Smooth muscle cell (in vitro differentiated cells): Measurements from ENCODE around the gene ADPRHL1. TPM values are rescaled to one million over a fixed set of nuclear protein-coding genes. Genes with fewer than 3 reads are reported as not detected.

Experiments
- DNase-seq: peaks from one replicate; lab custom pipeline; 2025; ENCODE audit not compliant: unreplicated experiment; lab: John Stamatoyannopoulos, UW
- H2AFZ ChIP-seq: fragments of 200-600 bp; sonication (generic); 2 replicates; pipeline ENCODE4 v1.6.0; 2016; ENCODE audit warnings: antibody characterized with exemption, low read depth, mild to moderate bottlenecking
- H3F3A ChIP-seq: fragments of 200-600 bp; sonication (generic); 2 replicates; pipeline ENCODE4 v1.6.0; 2017; ENCODE audit warnings: antibody characterized with exemption, low read depth
- H3K27ac ChIP-seq: fragments of 200-600 bp; sonication (generic); 2 replicates; pipeline ENCODE4 v1.5.1; 2016; ENCODE audit warnings: low read depth, mild to moderate bottlenecking
- H3K27me3 ChIP-seq: fragments of 200-600 bp; sonication (generic); 2 replicates; pipeline ENCODE4 v1.6.1; 2016; ENCODE audit warnings: low read depth, mild to moderate bottlenecking
- H3K36me3 ChIP-seq: fragments of 200-600 bp; sonication (generic); 2 replicates; pipeline ENCODE4 v1.5.1; 2016; ENCODE audit warnings: low read depth
- H3K4me1 ChIP-seq: fragments of 200-600 bp; sonication (generic); 2 replicates; pipeline ENCODE4 v1.5.1; 2016; ENCODE audit warnings: low read depth
- H3K4me2 ChIP-seq: fragments of 200-600 bp; sonication (generic); 2 replicates; pipeline ENCODE4 v1.6.0; 2016; ENCODE audit warnings: mild to moderate bottlenecking
- H3K4me3 ChIP-seq: fragments of 200-600 bp; sonication (generic); 2 replicates; pipeline ENCODE4 v1.5.1; 2016; ENCODE audit warnings: mild to moderate bottlenecking
- H3K79me2 ChIP-seq: fragments of 200-600 bp; sonication (generic); 2 replicates; pipeline ENCODE4 v1.6.0; 2016; ENCODE audit warnings: low read depth, mild to moderate bottlenecking
- H3K9ac ChIP-seq: fragments of 200-600 bp; sonication (generic); 2 replicates; pipeline ENCODE4 v1.6.0; 2016; ENCODE audit warnings: low read depth
- H3K9me3 ChIP-seq: fragments of 200-600 bp; sonication (generic); replicated peaks from 2 replicates; pipeline ENCODE4 v1.5.1; 2016; ENCODE audit warnings: low read depth
- H4K20me1 ChIP-seq: fragments of 200-600 bp; sonication (generic); 2 replicates; pipeline ENCODE4 v1.6.0; 2016; ENCODE audit warnings: low read depth
- CTCF ChIP-seq: fragments of 200-600 bp; sonication (generic); IDR thresholded peaks from 2 replicates; pipeline ENCODE4 v1.5.1; 2017; ENCODE audit warnings: borderline replicate concordance, mild to moderate bottlenecking, antibody characterized with exemption; ENCODE audit not compliant: insufficient read depth, poor library complexity, severe bottlenecking
- WGBS: methylation state at CpG from one replicate; pipeline ENCODE4 v1.1.7; 2016; ENCODE audit warnings: low lambda C conversion rate; 5-methylcytosine and 5-hydroxymethylcytosine counted together
- polyA plus RNA-seq: library from polyadenylated mRNA; unstranded; fragments of >200 nt; fragmentation: Nextera tagmentation; extraction: Ambion mirVana; gene quantifications from 2 replicates; pipeline ENCODE4 v1.2.1, GENCODE V29; 2016
- total RNA-seq: library from RNA; depleted of rRNA; stranded (reverse); fragments of >200 nt; gene quantifications from 2 replicates; pipeline ENCODE4 v1.2.3, GENCODE V29; 2014

ADPRHL1 gene
- total and polyA plus RNA-seq, 2 experiments from 2014 or later: 0.18 to 1.2 TPM

GRCh38 chr13:113425941-113426590, 27.2 kb downstream of the ADPRHL1 start:
- Histone ChIP-seq H3K27ac (no peak overlapping the region), H3K9ac (no peak overlapping the region), H4K20me1 (no peaks in the 10 kb centered on the region), H3F3A (no peaks in the 10 kb centered on the region), H3K27me3 (no peaks in the 10 kb centered on the region), H3K4me3 (no peak overlapping the region), H3K9me3 (no peaks in the 10 kb centered on the region), H3K4me1 (no peaks in the 10 kb centered on the region), H3K4me2 (no peak overlapping the region), H2AFZ (no peak overlapping the region), H3K79me2 (no peaks in the 10 kb centered on the region), H3K36me3 (no peaks in the 10 kb centered on the region)
- no peak for TF ChIP-seq CTCF
- 93% methylated on average over 22 of the region's 22 CpGs for WGBS
- no peak for DNase-seq

DNA sequence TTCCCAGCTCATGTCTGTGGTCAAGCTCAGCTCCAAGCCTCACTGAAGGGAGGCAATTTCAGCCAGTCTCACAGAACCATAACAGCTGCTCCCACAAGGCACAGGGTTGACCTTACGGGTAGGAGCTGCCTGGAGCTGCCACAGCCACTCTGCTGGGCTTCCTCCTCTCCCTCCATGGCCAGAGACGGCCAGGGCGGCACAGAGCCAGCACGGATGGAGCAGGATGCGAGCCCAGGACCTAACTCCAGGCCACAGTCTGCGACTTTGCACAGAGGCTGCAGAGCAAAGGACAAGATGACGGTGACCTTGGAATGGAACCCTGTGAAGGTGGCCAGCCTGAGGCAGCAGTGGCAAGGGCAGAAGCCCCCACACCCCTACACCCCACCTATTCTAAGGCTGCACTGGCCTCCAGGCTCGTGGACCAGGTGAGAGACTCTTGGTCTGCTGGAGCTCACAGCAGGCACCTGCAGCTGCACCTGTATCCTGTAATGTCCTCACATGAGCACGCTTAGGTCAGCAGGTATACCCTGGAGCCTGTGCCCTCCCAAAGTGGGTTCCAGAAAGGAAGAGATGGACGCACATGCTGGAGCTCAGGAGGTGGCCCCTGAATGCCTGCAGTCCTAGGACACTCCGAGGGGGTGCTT, 29.6 kb downstream of the ADPRHL1 start:
- Histone ChIP-seq H3K79me2 (no peaks in the 10 kb centered on the region), H3K27ac (no peak overlapping the region), H3K4me1 (no peaks in the 10 kb centered on the region), H3K4me3 (no peak overlapping the region), H2AFZ (no peak overlapping the region), H3K4me2 (no peak overlapping the region), H3K9me3 (no peaks in the 10 kb centered on the region), H3K36me3 (no peaks in the 10 kb centered on the region), H4K20me1 (no peaks in the 10 kb centered on the region), H3K27me3 (no peaks in the 10 kb centered on the region), H3F3A (no peaks in the 10 kb centered on the region), H3K9ac (no peak overlapping the region)
- TF ChIP-seq CTCF: no peak
- DNase-seq: no peak
- 89% methylated on average over 11 of the region's 11 CpGs for WGBS

GRCh38 chr13:113422807-113423519, 30.3 kb downstream of the ADPRHL1 start:
- no peak for DNase-seq
- Histone ChIP-seq H2AFZ (no peak overlapping the region), H3F3A (no peaks in the 10 kb centered on the region), H3K9me3 (no peaks in the 10 kb centered on the region), H4K20me1 (no peaks in the 10 kb centered on the region), H3K27ac (no peak overlapping the region), H3K79me2 (no peaks in the 10 kb centered on the region), H3K9ac (no peak overlapping the region), H3K4me3 (no peak overlapping the region), H3K4me2 (no peak overlapping the region), H3K36me3 (no peaks in the 10 kb centered on the region), H3K4me1 (no peaks in the 10 kb centered on the region), H3K27me3 (no peaks in the 10 kb centered on the region)
- WGBS: 94% methylated on average over 25 of the region's 26 CpGs
- no peak for TF ChIP-seq CTCF
